ENCODE measurements around the gene GNAS-AS1.

GRCh38 chr20:58811334-58811733, 39.4 kb downstream of the GNAS-AS1 start:
- no peak for TF ChIP-seq CTCF (IDR thresholded peaks at IDR 0.05)
- TF ChIP-seq ZFX (IDR thresholded peaks at IDR 0.05; ENCODE audit: borderline replicate concordance): no peak
